CD4-positive, CD25-positive, alpha-beta regulatory T cell (primary cell): Measurements from ENCODE around the gene GNAS. TPM values are rescaled to one million over a fixed set of nuclear protein-coding genes. Genes with fewer than 3 reads are reported as not detected.

Source experiments
- ATAC-seq, 2 donors: fragments of 150-1000 bp; cut with Tn5 transposase; one replicate each; pipeline ENCODE4 v1.10.0; 2021; ENCODE audit warnings: low read depth in 2 of 2, moderate number of reproducible peaks in 2 of 2, moderate library complexity in 1 of 2
- DNase-seq, 3 donors: peaks; one replicate each; pipeline versions ENCODE4 v3.0.0 to v3.0.0-alpha.2; 2012 to 2022; ENCODE audit warnings: mixed read lengths in 1 of 3
- H3K27ac ChIP-seq: one replicate; pipeline ENCODE4 v1.7.0; 2013; ENCODE audit warnings: mild to moderate bottlenecking, low read length; ENCODE audit not compliant: insufficient read depth, poor library complexity, severe bottlenecking
- H3K27me3 ChIP-seq: one replicate; pipeline ENCODE4 v1.7.0; 2013; ENCODE audit warnings: low read length; ENCODE audit not compliant: control insufficient read depth, insufficient read depth
- H3K36me3 ChIP-seq: one replicate; pipeline ENCODE4 v1.7.0; 2013; ENCODE audit warnings: mild to moderate bottlenecking, low read length, moderate library complexity; ENCODE audit not compliant: control insufficient read depth, insufficient read depth
- H3K4me1 ChIP-seq: 2 replicates; pipeline ENCODE4 v1.7.0; 2013; ENCODE audit warnings: mild to moderate bottlenecking, low read length; ENCODE audit not compliant: insufficient read depth, control insufficient read depth, poor library complexity, severe bottlenecking
- H3K4me3 ChIP-seq: one replicate; pipeline ENCODE4 v1.7.0; 2013; ENCODE audit warnings: low read depth, mild to moderate bottlenecking, low read length, moderate library complexity
- H3K9me3 ChIP-seq, 2 experiments: 1 replicate in 1 of 2; 2 replicates in 1 of 2; pipeline ENCODE4 v1.7.0; 2013; ENCODE audit warnings: low read length in 2 of 2, mild to moderate bottlenecking in 1 of 2, moderate library complexity in 1 of 2; ENCODE audit not compliant: control insufficient read depth in 2 of 2
- H3K27ac Mint-ChIP-seq, 3 donors: one replicate each; pipeline ENCODE4 v1.8.0; 2020 to 2022; ENCODE audit warnings: mild to moderate bottlenecking in 3 of 3, mixed read lengths in 3 of 3, moderate library complexity in 2 of 3
- H3K27me3 Mint-ChIP-seq: one replicate; pipeline ENCODE4 v1.8.0; 2022; ENCODE audit warnings: mild to moderate bottlenecking, mixed read lengths
- H3K36me3 Mint-ChIP-seq: one replicate; pipeline ENCODE4 v1.8.0; 2020; ENCODE audit warnings: mixed read lengths
- H3K4me1 Mint-ChIP-seq, 4 donors: one replicate each; pipeline ENCODE4 v1.8.0; 2020 to 2022; ENCODE audit warnings: mixed read lengths in 4 of 4, mild to moderate bottlenecking in 1 of 4
- H3K4me3 Mint-ChIP-seq, 4 donors: one replicate each; pipeline ENCODE4 v1.8.0; 2020 to 2022; ENCODE audit warnings: mild to moderate bottlenecking in 4 of 4, mixed read lengths in 4 of 4, moderate library complexity in 3 of 4
- H3K9me3 Mint-ChIP-seq, 7 donors: one replicate each; pipeline ENCODE4 v1.8.0; 2020 to 2022; ENCODE audit warnings: mixed read lengths in 7 of 7, mild to moderate bottlenecking in 3 of 7, moderate library complexity in 2 of 7
- polyA plus RNA-seq, 4 donors: library from polyadenylated mRNA; unstranded; fragments of 300-500 nt; fragmentation: Illumina TruSeq; gene quantifications; one replicate each; pipeline ENCODE4 v1.2.3, GENCODE V29; 2021
- total RNA-seq: library from RNA; stranded (reverse); gene quantifications from one replicate; pipeline ENCODE4 v1.2.3, GENCODE V29; 2022

GNAS gene
- total and polyA plus RNA-seq, 5 donors from 2014 or later: 127 to 890 (median 165) TPM

DNA sequence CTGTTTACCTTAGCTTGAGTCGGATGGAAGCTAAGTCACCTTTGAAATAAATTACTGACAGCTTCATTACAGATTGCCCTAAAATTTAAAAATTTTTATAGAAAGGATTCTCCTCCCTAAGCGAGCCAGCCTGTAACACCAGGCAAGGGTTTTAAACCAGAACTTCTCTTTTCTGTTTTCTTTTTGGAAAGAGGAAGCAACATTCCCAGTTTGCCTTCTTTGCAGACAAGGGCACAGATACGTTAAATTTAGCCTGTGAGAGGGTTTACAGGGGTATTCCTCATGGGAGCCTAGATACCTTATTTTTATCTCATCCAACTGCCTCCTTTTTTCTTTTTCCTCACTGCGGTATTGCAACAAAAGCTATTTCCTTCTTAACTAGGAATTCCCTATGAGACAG lies 45.0 kb downstream of the GNAS start:
- Mint-ChIP-seq H3K4me1 (peaks cover 41 to 87% (median 63%) of the 10 kb centered on the region in 4 donors), H3K36me3 (peaks cover 21% of the 10 kb centered on the region), H3K27me3 (no peaks in the 10 kb centered on the region), H3K27ac (peak overlapping the region; percentile 27 to 87 (median 53)), H3K9me3 (peaks cover 0 to 2% (median 0%) of the 10 kb centered on the region in 7 donors), H3K4me3 (peak overlapping the region in 2 of 4 donors; percentile 17 to 91)
- no peak for ATAC-seq
- no peaks in the 10 kb centered on the region for H3K9me3 ChIP-seq
- H3K4me3 ChIP-seq: no peak overlapping the region
- H3K27ac ChIP-seq: no peak overlapping the region
- H3K36me3 ChIP-seq: peaks cover 43% of the 10 kb centered on the region
- no peaks in the 10 kb centered on the region for H3K27me3 ChIP-seq
- DNase-seq: no peak
- peaks cover 41% of the 10 kb centered on the region for H3K4me1 ChIP-seq

DNA sequence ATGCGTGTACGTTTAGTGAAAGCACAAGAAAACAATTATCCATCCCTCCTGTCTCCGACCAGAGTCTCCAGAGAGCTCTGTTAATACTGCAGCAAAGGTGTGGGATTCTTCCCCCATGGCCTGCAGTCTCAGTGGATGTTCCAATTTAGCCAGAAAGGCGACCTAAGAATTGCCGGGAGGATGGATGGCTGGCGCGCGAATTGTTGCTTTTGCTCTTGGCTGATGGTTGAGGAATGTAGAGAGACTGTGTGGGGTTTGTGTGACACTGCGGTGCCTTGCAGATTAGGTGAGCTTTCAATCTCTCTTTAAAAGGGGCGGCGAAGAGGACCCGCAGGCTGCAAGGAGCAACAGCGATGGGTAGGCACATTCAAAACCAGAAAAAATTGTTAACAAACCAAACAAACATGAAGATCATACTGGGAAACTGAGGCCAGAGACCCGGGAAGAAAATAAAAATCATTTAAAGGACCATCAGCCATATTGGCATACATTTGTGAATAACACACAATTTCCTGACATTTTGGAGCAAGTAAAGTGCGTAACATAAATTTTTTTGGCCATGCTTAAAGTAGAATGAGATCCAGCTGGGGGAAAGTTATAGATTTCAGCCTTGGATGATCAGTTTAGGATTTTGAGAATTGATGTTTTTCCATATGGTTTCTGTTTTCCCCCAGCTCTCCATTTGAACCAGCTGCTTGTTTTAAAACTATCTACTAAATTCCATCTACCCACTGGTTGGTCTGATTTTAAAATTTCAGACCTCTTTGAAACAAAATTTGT lies 46.3 kb downstream of the GNAS start:
- no peak for DNase-seq
- no peaks in the 10 kb centered on the region for H3K27me3 ChIP-seq
- no peak for ATAC-seq
- no peaks in the 10 kb centered on the region for H3K9me3 ChIP-seq
- Mint-ChIP-seq H3K4me3 (peak overlapping the region in 2 of 4 donors; percentile 3 to 41), H3K9me3 (peaks cover 0 to 1% (median 0%) of the 10 kb centered on the region in 7 donors), H3K36me3 (peaks cover 28% of the 10 kb centered on the region), H3K27me3 (no peaks in the 10 kb centered on the region), H3K4me1 (peaks cover 36 to 84% (median 59%) of the 10 kb centered on the region in 4 donors), H3K27ac (peak overlapping the region in 2 of 3 donors; percentile 26 to 71)
- H3K27ac ChIP-seq: no peak overlapping the region
- no peak overlapping the region for H3K4me3 ChIP-seq
- H3K36me3 ChIP-seq: peaks cover 48% of the 10 kb centered on the region
- peaks cover 28% of the 10 kb centered on the region for H3K4me1 ChIP-seq

DNA sequence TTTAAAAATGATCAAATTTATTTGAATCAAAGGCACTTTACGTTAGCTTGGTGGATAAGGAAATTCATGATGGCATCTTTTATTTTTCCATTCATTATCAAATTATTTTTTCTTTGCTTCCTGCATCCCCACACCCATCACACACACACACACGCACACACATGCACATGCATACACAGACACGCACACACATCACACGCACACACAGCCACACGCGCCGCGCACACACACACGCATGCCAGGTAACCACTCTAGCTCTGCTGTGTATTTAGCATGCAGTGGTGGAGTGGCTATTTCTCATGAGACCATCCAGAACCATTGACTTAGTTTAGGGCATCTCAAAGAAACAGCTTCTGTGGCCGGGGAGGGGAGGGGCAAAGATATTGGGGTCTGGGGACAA lies 47.0 kb downstream of the GNAS start:
- H3K36me3 Mint-ChIP-seq: peaks cover 31% of the 10 kb centered on the region
- Histone ChIP-seq H3K4me3 (no peak overlapping the region), H3K4me1 (peaks cover 21% of the 10 kb centered on the region), H3K27me3 (no peaks in the 10 kb centered on the region), H3K9me3 (no peaks in the 10 kb centered on the region), H3K36me3 (peaks cover 55% of the 10 kb centered on the region), H3K27ac (no peak overlapping the region)
- H3K27me3 Mint-ChIP-seq: no peaks in the 10 kb centered on the region
- peaks cover 30 to 77% (median 53%) of the 10 kb centered on the region in 4 donors for H3K4me1 Mint-ChIP-seq
- peaks cover 0 to 1% (median 0%) of the 10 kb centered on the region in 7 donors for H3K9me3 Mint-ChIP-seq
- H3K27ac Mint-ChIP-seq: peak overlapping the region in 2 of 3 donors; percentile 26 to 53
- H3K4me3 Mint-ChIP-seq: peak overlapping the region in 1 of 4 donors; percentile 7
- ATAC-seq (no peak), DNase-seq (no peak)

DNA sequence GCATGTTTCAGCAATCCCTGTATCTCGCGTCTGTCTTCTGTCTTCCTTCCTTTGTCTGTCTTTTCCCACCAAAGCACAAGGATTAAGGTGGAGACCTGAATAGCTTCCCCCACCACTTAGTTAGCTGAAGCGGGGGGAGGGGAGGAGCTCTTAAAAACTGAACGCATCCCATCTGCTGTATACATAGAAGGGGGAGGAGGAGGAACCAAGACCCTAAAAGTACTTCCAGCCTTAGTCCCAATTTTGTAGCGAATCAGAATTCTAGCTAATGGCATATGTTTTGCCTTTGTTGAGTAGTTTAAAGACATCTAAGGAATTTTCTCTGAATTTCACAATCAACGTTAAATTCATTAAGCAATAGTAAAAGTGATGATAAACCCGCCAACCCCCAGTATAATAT lies 47.9 kb downstream of the GNAS start:
- H3K4me3 ChIP-seq: no peak overlapping the region
- H3K36me3 ChIP-seq: peaks cover 64% of the 10 kb centered on the region
- peak overlapping the region in 2 of 3 donors; percentile 9 to 48 for H3K27ac Mint-ChIP-seq
- H3K27me3 Mint-ChIP-seq: no peaks in the 10 kb centered on the region
- H3K36me3 Mint-ChIP-seq: peaks cover 39% of the 10 kb centered on the region
- H3K9me3 Mint-ChIP-seq: peaks cover 0 to 1% (median 0%) of the 10 kb centered on the region in 7 donors
- no peaks in the 10 kb centered on the region for H3K27me3 ChIP-seq
- ATAC-seq: no peak
- no peak for DNase-seq
- peak overlapping the region in 1 of 4 donors; percentile 7 for H3K4me3 Mint-ChIP-seq
- peaks cover 22 to 75% (median 51%) of the 10 kb centered on the region in 4 donors for H3K4me1 Mint-ChIP-seq
- peak overlapping the region; percentile 16 for H3K27ac ChIP-seq
- no peaks in the 10 kb centered on the region for H3K9me3 ChIP-seq
- H3K4me1 ChIP-seq: peaks cover 12% of the 10 kb centered on the region

DNA sequence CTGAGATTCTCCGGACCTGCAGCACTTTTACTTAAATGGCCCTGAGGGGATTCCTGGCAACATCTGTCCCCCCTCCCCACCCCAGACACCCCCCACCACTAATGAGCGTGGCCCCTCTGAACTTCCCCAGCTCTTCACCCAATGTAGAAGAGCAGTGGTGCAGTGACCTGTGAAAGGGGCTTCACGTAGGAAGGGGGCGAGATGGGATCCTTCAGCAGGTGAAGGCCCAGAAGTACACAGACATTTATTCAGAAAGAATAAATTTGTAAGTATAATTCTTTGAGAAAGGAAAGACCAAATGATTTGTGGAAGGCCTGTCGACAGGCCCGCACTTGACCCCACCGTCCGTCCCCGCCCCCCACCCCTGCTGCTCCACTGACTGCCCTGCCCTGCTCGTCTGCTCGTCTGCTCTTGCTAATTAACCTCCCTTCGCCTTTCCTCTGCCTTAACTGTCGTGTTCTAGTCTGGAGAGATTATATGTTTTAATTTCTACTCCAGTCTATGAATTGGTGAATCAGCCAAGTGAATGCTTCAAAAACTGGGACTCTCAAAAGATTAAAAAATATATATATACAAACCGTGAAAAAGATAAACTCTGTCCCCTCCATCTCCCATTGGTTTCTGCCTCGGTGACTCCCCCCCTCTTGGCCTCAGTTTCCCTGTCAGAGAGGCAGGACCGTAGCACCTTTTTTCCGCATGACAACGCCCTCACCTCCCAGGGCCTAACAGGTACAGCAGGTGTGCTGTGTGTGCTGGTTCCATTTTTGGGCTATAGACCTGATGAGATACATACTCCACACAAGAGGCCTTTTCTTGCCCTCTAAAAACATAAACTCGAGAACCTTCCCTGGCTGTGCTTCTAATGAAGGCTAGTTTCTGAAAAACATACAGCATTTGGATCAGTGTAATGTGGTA lies 49.2 kb downstream of the GNAS start:
- Mint-ChIP-seq H3K36me3 (peaks cover 38% of the 10 kb centered on the region), H3K4me1 (peaks cover 27 to 71% (median 47%) of the 10 kb centered on the region in 4 donors), H3K27me3 (no peaks in the 10 kb centered on the region), H3K27ac (peak overlapping the region in 2 of 3 donors; percentile 38 to 59), H3K9me3 (peaks cover 0 to 1% (median 0%) of the 10 kb centered on the region in 7 donors), H3K4me3 (no peak overlapping the region)
- DNase-seq (no peak), ATAC-seq (no peak)
- H3K4me1 ChIP-seq: peaks cover 14% of the 10 kb centered on the region
- peaks cover 68% of the 10 kb centered on the region for H3K36me3 ChIP-seq
- no peaks in the 10 kb centered on the region for H3K27me3 ChIP-seq
- H3K4me3 ChIP-seq: no peak overlapping the region
- H3K9me3 ChIP-seq: no peaks in the 10 kb centered on the region
- H3K27ac ChIP-seq: no peak overlapping the region

DNA sequence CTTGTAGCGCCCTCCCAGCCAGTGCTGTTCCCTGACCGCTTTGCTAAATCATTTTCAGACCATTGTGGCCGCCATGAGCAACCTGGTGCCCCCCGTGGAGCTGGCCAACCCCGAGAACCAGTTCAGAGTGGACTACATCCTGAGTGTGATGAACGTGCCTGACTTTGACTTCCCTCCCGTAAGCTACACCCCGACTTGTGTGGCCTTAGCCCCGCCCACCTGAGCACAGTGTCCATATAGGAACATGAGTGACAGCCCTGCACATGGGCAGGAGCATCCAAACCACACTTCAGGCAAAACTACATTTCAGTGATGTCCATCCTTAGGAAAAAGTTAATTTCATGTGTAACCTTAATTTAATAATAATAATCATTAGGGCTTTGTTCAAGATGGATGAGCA lies 51.1 kb downstream of the GNAS start:
- H3K4me1 Mint-ChIP-seq: peaks cover 31 to 73% (median 50%) of the 10 kb centered on the region in 4 donors

DNA sequence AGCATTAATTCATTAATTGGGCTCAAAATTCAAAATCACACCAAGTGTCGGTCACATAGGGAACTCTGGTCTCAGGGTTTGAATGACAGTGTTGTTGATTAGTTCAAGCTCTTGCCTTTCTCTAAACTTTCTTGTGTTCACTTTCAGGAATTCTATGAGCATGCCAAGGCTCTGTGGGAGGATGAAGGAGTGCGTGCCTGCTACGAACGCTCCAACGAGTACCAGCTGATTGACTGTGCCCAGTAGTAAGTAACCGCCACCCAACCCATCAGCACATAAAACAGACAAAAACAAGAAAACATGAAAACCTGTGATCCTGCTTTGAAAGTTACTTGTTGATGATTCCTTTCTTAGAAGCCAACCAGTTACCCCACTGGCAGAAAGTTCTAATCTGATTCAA lies 52.7 kb downstream of the GNAS start:
- Mint-ChIP-seq H3K9me3 (no peaks in the 10 kb centered on the region), H3K4me3 (no peak overlapping the region), H3K27ac (peak overlapping the region in 2 of 3 donors; percentile 28 to 40), H3K4me1 (peaks cover 31 to 64% (median 45%) of the 10 kb centered on the region in 4 donors), H3K27me3 (no peaks in the 10 kb centered on the region), H3K36me3 (peaks cover 55% of the 10 kb centered on the region)
- Histone ChIP-seq H3K9me3 (no peaks in the 10 kb centered on the region), H3K36me3 (peaks cover 72% of the 10 kb centered on the region), H3K4me1 (peaks cover 33% of the 10 kb centered on the region), H3K27ac (no peak overlapping the region), H3K27me3 (no peaks in the 10 kb centered on the region), H3K4me3 (no peak overlapping the region)
- ATAC-seq (no peak), DNase-seq (no peak)

More for the DNA sequence above, 51.1 kb downstream of the GNAS start:
- Histone ChIP-seq H3K9me3 (no peaks in the 10 kb centered on the region), H3K4me3 (no peak overlapping the region), H3K27me3 (no peaks in the 10 kb centered on the region), H3K36me3 (peaks cover 67% of the 10 kb centered on the region), H3K27ac (no peak overlapping the region), H3K4me1 (peaks cover 32% of the 10 kb centered on the region)
- no peaks in the 10 kb centered on the region for H3K27me3 Mint-ChIP-seq
- H3K36me3 Mint-ChIP-seq: peaks cover 48% of the 10 kb centered on the region
- peaks cover 0 to 1% (median 0%) of the 10 kb centered on the region in 7 donors for H3K9me3 Mint-ChIP-seq
- peak overlapping the region in 1 of 3 donors; percentile 44 for H3K27ac Mint-ChIP-seq
- ATAC-seq (no peak), DNase-seq (no peak)
- peak overlapping the region in 2 of 4 donors; percentile 17 to 41 for H3K4me3 Mint-ChIP-seq
